ENCODE measurements around the gene GPN3.
"Not testable (repeated sequence)": the region's sequence is repeated elsewhere in the genome, so short reads cannot be mapped to it uniquely, and the experiment has no call there.

Gene GPN3

GRCh38 chr12:110436231-110436630, 31.8 kb downstream of the GPN3 start:
- no peaks in the 10 kb centered on the region for H3K4me1 ChIP-seq (ENCODE audit: control insufficient read depth in 1 of 2, insufficient read depth in 2 of 2, low read length in 2 of 2)
- H3K36me3 ChIP-seq (ENCODE audit: control insufficient read depth in 1 of 2, insufficient read depth in 2 of 2, low read length in 2 of 2): peaks cover 25 to 37% of the 10 kb centered on the region in 2 donors
- no peaks in the 10 kb centered on the region for H3K9me3 ChIP-seq (ENCODE audit: control insufficient read depth in 1 of 2, low read length in 2 of 2)
- no peaks in the 10 kb centered on the region for H3K27me3 ChIP-seq (ENCODE audit: low read depth, low read length)
- H3K4me3 ChIP-seq (ENCODE audit: low read depth in 1 of 2, low read length in 2 of 2): no peak overlapping the region
- no peak overlapping the region for H3K27ac ChIP-seq (ENCODE audit: low read length)

- H3K4me1 ChIP-seq (ENCODE audit: control insufficient read depth in 1 of 2, insufficient read depth in 2 of 2, low read length in 2 of 2): no peaks in the 10 kb centered on the region
- no peaks in the 10 kb centered on the region for H3K27me3 ChIP-seq (ENCODE audit: low read depth, low read length)
- H3K9me3 ChIP-seq (ENCODE audit: control insufficient read depth in 1 of 2, low read length in 2 of 2): no peaks in the 10 kb centered on the region
- H3K27ac ChIP-seq (ENCODE audit: low read length): no peak overlapping the region
- H3K36me3 ChIP-seq (ENCODE audit: control insufficient read depth in 1 of 2, insufficient read depth in 2 of 2, low read length in 2 of 2): peaks cover 13 to 17% of the 10 kb centered on the region in 2 donors
- no peak overlapping the region for H3K4me3 ChIP-seq (ENCODE audit: low read depth in 1 of 2, low read length in 2 of 2)
Measured at GRCh38 chr12:110431957-110432587, 36.0 kb downstream of the GPN3 start.

DNA sequence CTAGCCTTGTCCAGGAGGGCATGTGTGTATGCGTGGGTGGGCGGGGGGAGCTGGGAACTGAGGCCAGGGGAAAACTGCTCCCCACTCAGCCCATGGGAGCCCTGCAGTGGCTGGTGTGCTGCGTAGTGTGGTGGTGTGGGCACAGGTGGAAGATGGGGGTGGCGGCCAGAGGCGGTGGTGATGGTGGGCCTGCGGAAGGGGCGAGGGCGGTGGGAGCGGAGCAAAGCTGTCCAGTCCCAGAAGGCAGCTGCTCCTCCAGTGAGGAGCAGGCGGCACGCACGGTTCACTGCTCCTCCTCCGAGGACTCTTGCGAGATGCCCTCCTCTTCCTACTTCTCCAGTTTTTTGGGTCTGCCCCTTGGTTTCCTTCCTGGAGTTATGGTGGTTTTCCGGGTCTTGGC, 38.4 kb downstream of the GPN3 start:
- not testable (repeated sequence) for H3K9me3 ChIP-seq (ENCODE audit: control insufficient read depth in 1 of 2, low read length in 2 of 2); H3K4me1 ChIP-seq (ENCODE audit: control insufficient read depth in 1 of 2, insufficient read depth in 2 of 2, low read length in 2 of 2); H3K36me3 ChIP-seq (ENCODE audit: control insufficient read depth in 1 of 2, insufficient read depth in 2 of 2, low read length in 2 of 2); H3K27ac ChIP-seq (ENCODE audit: low read length); H3K4me3 ChIP-seq (ENCODE audit: low read depth in 1 of 2, low read length in 2 of 2); H3K27me3 ChIP-seq (ENCODE audit: low read depth, low read length)

- Histone ChIP-seq H3K36me3 (ENCODE audit: control insufficient read depth in 1 of 2, insufficient read depth in 2 of 2, low read length in 2 of 2) (no peaks in the 10 kb centered on the region), H3K9me3 (ENCODE audit: control insufficient read depth in 1 of 2, low read length in 2 of 2) (no peaks in the 10 kb centered on the region), H3K27me3 (ENCODE audit: low read depth, low read length) (no peaks in the 10 kb centered on the region), H3K4me3 (ENCODE audit: low read depth in 1 of 2, low read length in 2 of 2) (no peak overlapping the region), H3K27ac (ENCODE audit: low read length) (no peak overlapping the region), H3K4me1 (ENCODE audit: control insufficient read depth in 1 of 2, insufficient read depth in 2 of 2, low read length in 2 of 2) (peaks cover 0 to 5% of the 10 kb centered on the region in 2 donors)
Measured at GRCh38 chr12:110426406-110426805, 41.7 kb downstream of the GPN3 start.

DNA sequence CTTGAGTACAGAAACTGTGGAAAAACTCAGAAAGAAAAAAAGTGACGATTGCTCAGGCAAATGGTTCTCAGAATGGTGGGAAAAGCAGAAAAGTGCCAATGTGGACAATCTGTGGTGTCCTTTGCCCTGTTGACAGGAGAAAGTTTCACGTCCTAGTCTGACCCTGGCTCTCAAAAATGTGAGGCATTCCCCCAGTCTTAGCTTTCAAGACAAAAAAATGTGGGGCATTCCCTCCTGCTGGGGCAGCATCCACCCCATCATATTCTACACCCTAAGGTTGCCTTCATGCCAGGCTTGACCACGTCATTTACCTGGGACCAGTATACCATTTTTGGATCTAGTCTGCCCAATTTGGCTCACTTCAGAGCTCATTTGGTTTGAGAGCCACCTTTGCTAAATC, 43.8 kb downstream of the GPN3 start:
- Histone ChIP-seq H3K27me3 (ENCODE audit: low read depth, low read length) (no peaks in the 10 kb centered on the region), H3K9me3 (ENCODE audit: control insufficient read depth in 1 of 2, low read length in 2 of 2) (no peaks in the 10 kb centered on the region), H3K27ac (ENCODE audit: low read length) (no peak overlapping the region), H3K4me3 (ENCODE audit: low read depth in 1 of 2, low read length in 2 of 2) (no peak overlapping the region), H3K4me1 (ENCODE audit: control insufficient read depth in 1 of 2, insufficient read depth in 2 of 2, low read length in 2 of 2) (peaks cover 0 to 10% of the 10 kb centered on the region in 2 donors), H3K36me3 (ENCODE audit: control insufficient read depth in 1 of 2, insufficient read depth in 2 of 2, low read length in 2 of 2) (no peaks in the 10 kb centered on the region)

- H3K4me3 ChIP-seq (ENCODE audit: low read depth in 1 of 2, low read length in 2 of 2): no peak overlapping the region
- H3K4me1 ChIP-seq (ENCODE audit: control insufficient read depth in 1 of 2, insufficient read depth in 2 of 2, low read length in 2 of 2): peaks cover 0 to 10% of the 10 kb centered on the region in 2 donors
- H3K36me3 ChIP-seq (ENCODE audit: control insufficient read depth in 1 of 2, insufficient read depth in 2 of 2, low read length in 2 of 2): no peaks in the 10 kb centered on the region
- H3K27me3 ChIP-seq (ENCODE audit: low read depth, low read length): no peaks in the 10 kb centered on the region
- no peak overlapping the region for H3K27ac ChIP-seq (ENCODE audit: low read length)
- H3K9me3 ChIP-seq (ENCODE audit: control insufficient read depth in 1 of 2, low read length in 2 of 2): no peaks in the 10 kb centered on the region
Measured at GRCh38 chr12:110421701-110422100, 46.4 kb downstream of the GPN3 start.

DNA sequence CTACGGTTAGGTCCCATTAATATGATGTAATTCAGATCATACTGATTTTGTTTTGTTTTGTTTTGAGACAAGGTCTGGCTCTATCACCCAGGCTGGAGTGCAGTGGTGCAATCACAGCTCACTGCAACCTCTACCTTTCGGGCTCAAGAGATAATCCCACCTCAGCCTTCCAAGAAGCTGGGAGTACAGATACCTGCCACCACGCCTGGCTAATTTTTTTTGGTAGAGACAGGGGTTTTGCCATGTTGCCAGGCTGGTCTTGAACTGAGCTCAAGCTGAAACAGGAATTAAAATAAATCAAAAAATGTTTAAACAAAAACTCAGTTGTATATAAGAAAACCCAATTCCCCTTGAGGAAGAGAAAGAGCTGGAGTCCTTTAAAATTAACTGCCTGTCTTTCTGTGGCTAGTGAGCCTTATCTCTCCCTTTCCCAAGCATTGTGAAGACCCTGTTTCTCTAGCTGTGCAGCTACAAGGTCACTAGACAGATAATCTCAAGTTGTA, 46.8 kb downstream of the GPN3 start:
- Histone ChIP-seq H3K27ac (ENCODE audit: low read length) (no peak overlapping the region), H3K4me3 (ENCODE audit: low read depth in 1 of 2, low read length in 2 of 2) (no peak overlapping the region), H3K9me3 (ENCODE audit: control insufficient read depth in 1 of 2, low read length in 2 of 2) (no peaks in the 10 kb centered on the region), H3K36me3 (ENCODE audit: control insufficient read depth in 1 of 2, insufficient read depth in 2 of 2, low read length in 2 of 2) (no peaks in the 10 kb centered on the region), H3K4me1 (ENCODE audit: control insufficient read depth in 1 of 2, insufficient read depth in 2 of 2, low read length in 2 of 2) (peaks cover 0 to 10% of the 10 kb centered on the region in 2 donors), H3K27me3 (ENCODE audit: low read depth, low read length) (no peaks in the 10 kb centered on the region)

GRCh38 chr12:110420644-110421043, 47.4 kb downstream of the GPN3 start:
- not testable (repeated sequence) for H3K9me3 ChIP-seq (ENCODE audit: control insufficient read depth in 1 of 2, low read length in 2 of 2); H3K36me3 ChIP-seq (ENCODE audit: control insufficient read depth in 1 of 2, insufficient read depth in 2 of 2, low read length in 2 of 2); H3K27ac ChIP-seq (ENCODE audit: low read length); H3K4me1 ChIP-seq (ENCODE audit: control insufficient read depth in 1 of 2, insufficient read depth in 2 of 2, low read length in 2 of 2); H3K4me3 ChIP-seq (ENCODE audit: low read depth in 1 of 2, low read length in 2 of 2); H3K27me3 ChIP-seq (ENCODE audit: low read depth, low read length)

DNA sequence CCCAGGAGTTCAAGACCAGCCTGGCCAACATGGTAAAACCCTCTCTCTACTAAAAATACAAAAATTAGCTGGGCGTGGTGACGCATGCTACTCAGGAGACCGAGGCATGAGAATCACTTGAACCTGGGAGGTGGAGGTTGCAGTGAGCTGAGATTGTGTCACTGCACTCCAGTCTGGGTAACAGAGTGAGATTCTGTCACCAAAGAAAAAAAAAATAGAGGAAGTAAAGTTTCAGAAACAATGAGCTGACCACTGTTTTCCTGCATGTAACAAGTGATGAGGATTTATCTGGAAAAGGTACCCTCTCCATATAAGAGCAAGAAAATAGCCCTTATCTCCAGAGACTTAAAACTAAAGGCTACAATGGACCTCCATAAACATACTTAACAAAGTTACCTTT, 50.9 kb downstream of the GPN3 start:
- H3K36me3 ChIP-seq (ENCODE audit: control insufficient read depth in 1 of 2, insufficient read depth in 2 of 2, low read length in 2 of 2); H3K9me3 ChIP-seq (ENCODE audit: control insufficient read depth in 1 of 2, low read length in 2 of 2); H3K27ac ChIP-seq (ENCODE audit: low read length); H3K27me3 ChIP-seq (ENCODE audit: low read depth, low read length); H3K4me3 ChIP-seq (ENCODE audit: low read depth in 1 of 2, low read length in 2 of 2); H3K4me1 ChIP-seq (ENCODE audit: control insufficient read depth in 1 of 2, insufficient read depth in 2 of 2, low read length in 2 of 2): not testable (repeated sequence)

DNA sequence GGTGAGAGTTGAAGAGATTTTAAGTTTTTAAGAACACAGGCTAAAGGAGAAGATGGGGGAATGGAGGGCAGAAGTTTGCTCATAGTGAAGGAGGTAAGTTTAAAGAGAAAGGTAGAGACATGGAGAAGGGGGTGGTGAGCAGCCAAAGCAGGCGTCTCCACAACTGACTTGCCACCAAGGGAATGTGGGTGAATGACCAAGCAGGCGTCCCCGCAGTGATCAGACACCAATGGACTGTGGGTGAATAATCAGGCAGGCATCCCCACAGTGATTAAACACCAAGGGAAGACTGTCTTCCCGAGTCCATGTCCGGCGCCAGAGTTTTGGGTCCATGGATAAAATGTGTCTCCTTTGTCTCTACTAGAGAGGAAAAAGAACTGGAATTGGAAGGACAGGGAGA, 58.0 kb downstream of the GPN3 start:
- H3K27me3 ChIP-seq (ENCODE audit: low read depth, low read length); H3K4me1 ChIP-seq (ENCODE audit: control insufficient read depth in 1 of 2, insufficient read depth in 2 of 2, low read length in 2 of 2); H3K4me3 ChIP-seq (ENCODE audit: low read depth in 1 of 2, low read length in 2 of 2); H3K27ac ChIP-seq (ENCODE audit: low read length); H3K36me3 ChIP-seq (ENCODE audit: control insufficient read depth in 1 of 2, insufficient read depth in 2 of 2, low read length in 2 of 2); H3K9me3 ChIP-seq (ENCODE audit: control insufficient read depth in 1 of 2, low read length in 2 of 2): not testable (repeated sequence)

DNA sequence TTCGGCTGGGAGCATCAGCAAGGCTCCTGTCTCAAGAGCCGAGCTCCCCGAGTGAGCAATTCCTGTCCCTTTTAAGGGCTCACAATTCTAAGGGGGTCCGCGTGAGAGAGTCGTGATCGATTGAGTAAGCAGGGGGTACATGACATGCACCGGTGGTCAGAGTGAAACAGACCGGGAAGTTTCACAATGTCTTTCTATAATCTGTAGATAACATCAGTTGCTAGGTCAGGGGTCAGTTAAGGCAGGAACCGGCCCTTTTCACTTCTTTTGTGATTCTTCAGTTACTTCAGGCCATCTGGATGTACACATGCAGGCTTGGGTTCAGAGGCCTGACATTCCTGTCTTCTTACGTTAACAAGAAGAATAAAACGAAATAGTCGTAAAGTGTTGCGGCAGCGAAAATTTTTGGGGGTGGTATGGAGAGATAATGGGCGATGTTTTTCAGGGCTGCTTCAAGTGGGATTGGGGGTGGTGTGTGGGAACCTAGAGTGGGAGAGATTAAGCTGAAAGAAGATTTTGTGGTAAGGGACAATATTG, 62.9 kb downstream of the GPN3 start:
- peaks cover 6 to 13% of the 10 kb centered on the region in 2 donors for H3K36me3 ChIP-seq (ENCODE audit: control insufficient read depth in 1 of 2, insufficient read depth in 2 of 2, low read length in 2 of 2)
- not testable (repeated sequence) for H3K4me3 ChIP-seq (ENCODE audit: low read depth in 1 of 2, low read length in 2 of 2); H3K27me3 ChIP-seq (ENCODE audit: low read depth, low read length); H3K27ac ChIP-seq (ENCODE audit: low read length); H3K9me3 ChIP-seq (ENCODE audit: control insufficient read depth in 1 of 2, low read length in 2 of 2)
- peaks cover 0 to 12% of the 10 kb centered on the region in 2 donors for H3K4me1 ChIP-seq (ENCODE audit: control insufficient read depth in 1 of 2, insufficient read depth in 2 of 2, low read length in 2 of 2)
